Activated T-cell treated with anti-CD3 and anti-CD28 coated beads, Interleukin-2, amount 50 U/mL, for 4 hours (primary cell): ENCODE measurements around the gene ADPRM. TPM values are rescaled to one million over a fixed set of nuclear protein-coding genes. Genes with fewer than 3 reads are reported as not detected.

Experiments
- ATAC-seq, 2 donors: fragments of 200-7000 bp; cut with Tn5 transposase; one replicate each; pipeline ENCODE4 v1.10.0; 2021
- DNase-seq: peaks from one replicate; pipeline ENCODE4 v3.0.0-alpha.2; 2020
- H3K27me3 Mint-ChIP-seq: one replicate; pipeline ENCODE4 v1.8.0; 2021; ENCODE audit warnings: low read depth, mixed read lengths
- H3K36me3 Mint-ChIP-seq: one replicate; pipeline ENCODE4 v1.8.0; 2022; ENCODE audit warnings: mixed read lengths; ENCODE audit not compliant: insufficient read depth
- H3K4me1 Mint-ChIP-seq: one replicate; pipeline ENCODE4 v1.8.0; 2021; ENCODE audit warnings: low read depth, mixed read lengths
- H3K4me3 Mint-ChIP-seq: one replicate; pipeline ENCODE4 v1.8.0; 2021; ENCODE audit warnings: mild to moderate bottlenecking, moderate library complexity, mixed read lengths
- H3K9me3 Mint-ChIP-seq: one replicate; pipeline ENCODE4 v1.8.0; 2021; ENCODE audit warnings: mixed read lengths
- total RNA-seq, 3 donors: library from RNA; stranded (reverse); gene quantifications; one replicate each; pipeline ENCODE4 v1.2.1, GENCODE V29; 2021

Gene ADPRM
- total RNA-seq, 3 donors from 2014 or later = 5.9 to 7.7 (median 7.6) TPM

GRCh38 chr17:10757067-10757466, 59.7 kb downstream of the ADPRM start:
- ATAC-seq = no peak
- H3K9me3 Mint-ChIP-seq = no peaks in the 10 kb centered on the region
- no peaks in the 10 kb centered on the region for H3K36me3 Mint-ChIP-seq
- H3K4me3 Mint-ChIP-seq = no peak overlapping the region
- H3K4me1 Mint-ChIP-seq = no peaks in the 10 kb centered on the region
- DNase-seq = no peak
- H3K27me3 Mint-ChIP-seq = no peaks in the 10 kb centered on the region

GRCh38 chr17:10757647-10758046, 60.3 kb downstream of the ADPRM start:
- Mint-ChIP-seq H3K36me3 (no peaks in the 10 kb centered on the region), H3K4me1 (no peaks in the 10 kb centered on the region), H3K9me3 (no peaks in the 10 kb centered on the region), H3K4me3 (no peak overlapping the region), H3K27me3 (no peaks in the 10 kb centered on the region)
- DNase-seq (no peak), ATAC-seq (no peak)

- H3K9me3 Mint-ChIP-seq = no peaks in the 10 kb centered on the region
- ATAC-seq = no peak
- no peak overlapping the region for H3K4me3 Mint-ChIP-seq
- no peaks in the 10 kb centered on the region for H3K4me1 Mint-ChIP-seq
- no peaks in the 10 kb centered on the region for H3K36me3 Mint-ChIP-seq
- no peak for DNase-seq
- no peaks in the 10 kb centered on the region for H3K27me3 Mint-ChIP-seq
Observed at GRCh38 chr17:10758062-10758461, 60.7 kb downstream of the ADPRM start.

Other genes with a start within 250 kb of the ADPRM start
- not detected for gene MYH4, start 228.0 kb upstream of the ADPRM start, total RNA-seq
- not detected for gene MYH1, start 179.1 kb upstream of the ADPRM start, total RNA-seq
- gene MYH2, start 147.9 kb upstream of the ADPRM start, total RNA-seq = not detected
- gene MYH3, start 40.3 kb upstream of the ADPRM start, total RNA-seq = 1 to 10 TPM; 3.2 to 5.1 (median 4.1) TPM
- gene SCO1, start 61 bp upstream of the ADPRM start, total RNA-seq = 10 to 100 TPM; 54.7 to 56.2 (median 55.7) TPM
- 1 to 10 TPM; 1.7 to 3.0 (median 1.8) TPM for gene TMEM220, start 32.4 kb downstream of the ADPRM start, total RNA-seq
- gene TMEM238L, start 106.5 kb downstream of the ADPRM start, total RNA-seq = not detected
- not detected for gene PIRT, start 140.5 kb downstream of the ADPRM start, total RNA-seq